GM08714 (cell line): ENCODE data around the gene MOB3A.

ENCODE experiments used
- H3K4me3 ChIP-seq: fragments of 200-500 bp; sonication (Bioruptor generic); 2 replicates; pipeline ENCODE4 v1.5.1; 2014; ENCODE audit warnings: mild to moderate bottlenecking, low read length, inconsistent platforms
- ZNF274 ChIP-seq: IDR thresholded peaks from 2 replicates; pipeline ENCODE4 v1.6.1; 2012; ENCODE audit warnings: mild to moderate bottlenecking, low read depth, low read length

The MOB3A gene

DNA sequence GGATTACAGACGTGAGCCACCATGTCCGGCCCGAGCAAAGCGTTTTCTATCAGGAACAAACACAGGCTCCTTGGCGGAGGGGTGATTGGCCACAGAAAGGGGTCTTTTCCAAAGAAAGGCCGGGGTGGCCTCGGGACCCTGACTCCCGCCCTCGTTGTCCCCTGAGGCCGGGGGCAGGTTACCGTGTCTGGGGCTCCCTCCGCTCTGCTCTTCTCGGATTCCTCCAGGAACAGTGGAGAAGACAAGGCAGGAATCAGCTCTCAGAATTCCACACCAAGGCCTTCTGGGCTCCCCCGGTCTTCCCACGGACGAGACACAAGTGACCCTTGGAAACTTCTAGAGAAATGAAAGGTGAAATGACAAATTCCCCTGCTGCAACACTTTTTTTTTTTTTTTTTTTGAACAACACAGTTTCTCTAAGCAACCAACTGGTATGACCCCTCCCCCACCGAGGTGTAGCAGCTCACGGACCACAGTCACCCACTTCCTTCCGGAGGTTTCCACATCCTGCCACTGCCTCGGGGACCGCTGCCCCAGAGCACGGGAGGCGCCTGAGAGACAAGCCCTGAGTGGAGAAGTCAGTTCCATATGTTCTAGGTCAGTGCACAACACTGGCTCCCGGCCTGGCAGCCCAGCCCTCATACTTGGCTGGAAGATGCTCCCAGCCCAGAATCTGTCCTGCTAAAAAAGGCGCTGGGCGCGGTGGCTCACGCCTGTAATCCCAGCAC is 11.0 kb downstream of the MOB3A start:
- peak overlapping the region; percentile 80 for H3K4me3 ChIP-seq

DNA sequence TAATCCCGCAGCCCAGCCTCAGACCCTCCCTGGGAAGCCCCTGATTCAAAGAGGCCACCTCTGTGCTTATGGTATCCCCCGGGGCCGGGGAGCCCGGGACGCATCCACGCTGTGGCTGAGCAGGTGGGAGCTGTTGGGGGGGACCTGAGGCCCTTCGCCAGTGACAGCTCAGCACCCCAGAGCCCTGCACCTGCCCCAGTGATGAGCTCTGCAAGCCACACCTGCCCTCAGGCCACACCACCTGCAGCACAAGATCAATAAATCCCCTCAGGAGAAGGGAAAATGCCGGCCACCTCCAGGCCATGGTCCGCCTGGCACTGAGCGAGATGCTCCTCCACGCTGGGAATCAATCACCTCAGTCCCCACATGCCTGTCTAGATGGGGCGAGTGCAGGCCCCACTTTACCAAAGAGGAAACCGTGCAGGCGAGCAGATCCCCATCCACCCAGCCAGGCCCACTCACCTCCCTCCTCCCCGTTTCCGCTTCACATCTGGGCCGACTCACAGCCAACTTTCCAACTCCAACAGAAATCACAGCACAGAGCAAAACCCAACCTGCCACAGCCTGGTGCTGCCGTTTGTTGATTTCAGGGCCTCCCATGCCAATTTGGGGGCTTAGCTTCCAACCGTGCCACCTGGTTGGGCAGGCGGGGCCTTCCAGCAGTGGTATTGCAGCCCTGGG is 12.8 kb downstream of the MOB3A start:
- no peak for TF ChIP-seq ZNF274
- peak overlapping the region; percentile 80 for H3K4me3 ChIP-seq

More for the DNA sequence above, 11.0 kb downstream of the MOB3A start:
- no peak for TF ChIP-seq ZNF274

DNA sequence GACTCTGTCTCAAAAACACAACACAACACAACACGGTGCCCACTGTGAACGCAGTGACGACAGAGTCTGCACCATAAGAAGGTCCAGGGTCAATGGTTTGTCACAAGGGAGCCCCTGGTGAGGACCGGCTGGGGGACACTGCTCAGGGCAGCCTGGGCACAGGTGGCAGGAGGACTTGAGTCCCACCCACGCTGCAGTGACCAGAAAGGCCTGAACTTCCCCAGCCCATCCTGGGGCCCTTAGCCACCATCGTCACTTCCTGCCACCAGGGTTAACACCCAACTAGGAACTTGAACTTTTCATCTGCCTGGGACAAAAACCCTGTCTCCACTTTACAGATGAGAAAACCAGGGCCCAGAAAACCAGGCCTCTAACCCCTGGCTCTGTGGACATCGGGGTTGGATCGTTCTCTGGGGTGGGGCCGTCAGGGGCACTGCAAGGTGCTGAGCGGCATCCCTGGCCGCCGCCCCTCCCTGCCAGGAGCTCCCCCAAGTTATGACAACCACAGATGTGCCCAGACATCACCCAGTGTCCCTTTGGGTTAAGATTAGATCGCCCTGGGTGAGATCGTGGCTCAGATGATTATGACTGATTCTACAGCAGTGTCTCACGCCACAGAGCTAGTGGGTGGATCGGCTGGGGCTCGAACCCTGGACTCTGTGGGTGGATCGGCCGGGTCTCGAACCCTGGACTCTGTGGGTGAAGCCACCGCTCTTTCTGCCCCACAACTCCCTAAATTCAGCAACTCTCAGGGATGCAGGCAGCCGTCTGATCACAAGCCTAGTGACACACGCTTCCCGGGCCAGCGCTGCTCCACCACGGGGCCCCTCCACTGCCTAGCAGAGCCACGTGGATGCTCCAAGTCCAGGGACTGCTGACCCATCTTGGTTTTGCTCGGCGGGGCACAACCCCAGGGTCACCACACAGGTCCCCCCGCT is 14.0 kb downstream of the MOB3A start:
- H3K4me3 ChIP-seq, result peak overlapping the region; percentile 80
- no peak for TF ChIP-seq ZNF274

DNA sequence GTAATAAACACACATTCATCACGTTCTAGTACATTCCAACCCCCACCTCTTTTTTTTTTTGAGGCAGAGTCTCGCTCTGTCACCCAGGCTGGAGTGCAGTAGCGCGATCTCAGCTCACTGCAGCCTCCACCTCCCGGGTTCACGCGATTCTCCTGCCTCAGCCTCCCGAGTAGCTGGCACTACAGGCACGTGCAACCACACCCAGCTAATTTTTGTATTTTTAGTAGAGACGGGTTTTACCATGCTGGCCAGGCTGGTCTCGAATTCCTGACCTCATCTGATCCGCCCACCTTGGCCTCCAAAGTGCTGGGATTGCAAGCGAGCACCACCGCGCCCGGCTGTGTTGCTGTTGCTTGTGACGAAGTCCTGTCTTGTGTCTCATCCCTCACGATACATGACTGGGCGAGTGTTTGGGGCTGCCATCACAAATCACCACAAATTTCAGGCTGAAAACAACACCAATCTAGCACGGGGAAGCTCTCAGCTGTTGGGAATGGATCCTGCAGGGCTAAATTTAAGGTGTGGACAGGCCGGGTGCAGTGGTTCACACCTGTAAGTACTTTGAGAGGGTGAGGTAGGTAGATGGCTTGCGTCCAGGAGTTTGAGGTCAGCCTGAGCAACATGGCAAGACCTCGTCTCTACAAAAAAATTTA is 15.7 kb downstream of the MOB3A start:
- no peak for TF ChIP-seq ZNF274
- no peak overlapping the region; the same call in 1 of the 2 replicates for H3K4me3 ChIP-seq

DNA sequence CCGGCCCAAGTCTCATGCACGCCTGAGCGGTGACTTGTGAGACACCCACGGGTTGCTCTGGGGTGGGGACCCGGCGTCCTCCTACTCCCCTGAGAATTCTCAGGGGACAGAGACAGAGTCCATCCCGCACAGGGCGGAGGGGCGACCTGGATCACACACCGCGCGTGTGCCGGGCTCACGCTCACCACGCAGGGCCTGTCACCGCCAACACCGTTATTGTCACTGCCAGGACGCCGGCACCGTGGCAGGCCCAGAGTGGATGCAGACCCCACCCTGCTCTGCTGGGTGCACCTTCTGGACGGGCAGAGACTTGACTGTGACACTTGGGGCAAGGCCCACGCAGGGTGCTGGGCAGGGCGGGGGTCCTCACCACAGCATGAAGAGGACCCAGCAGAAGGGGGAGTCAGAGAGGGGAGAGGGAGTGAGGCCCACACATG is 16.2 kb downstream of the MOB3A start:
- no peak for TF ChIP-seq ZNF274
- H3K4me3 ChIP-seq, result no peak overlapping the region

DNA sequence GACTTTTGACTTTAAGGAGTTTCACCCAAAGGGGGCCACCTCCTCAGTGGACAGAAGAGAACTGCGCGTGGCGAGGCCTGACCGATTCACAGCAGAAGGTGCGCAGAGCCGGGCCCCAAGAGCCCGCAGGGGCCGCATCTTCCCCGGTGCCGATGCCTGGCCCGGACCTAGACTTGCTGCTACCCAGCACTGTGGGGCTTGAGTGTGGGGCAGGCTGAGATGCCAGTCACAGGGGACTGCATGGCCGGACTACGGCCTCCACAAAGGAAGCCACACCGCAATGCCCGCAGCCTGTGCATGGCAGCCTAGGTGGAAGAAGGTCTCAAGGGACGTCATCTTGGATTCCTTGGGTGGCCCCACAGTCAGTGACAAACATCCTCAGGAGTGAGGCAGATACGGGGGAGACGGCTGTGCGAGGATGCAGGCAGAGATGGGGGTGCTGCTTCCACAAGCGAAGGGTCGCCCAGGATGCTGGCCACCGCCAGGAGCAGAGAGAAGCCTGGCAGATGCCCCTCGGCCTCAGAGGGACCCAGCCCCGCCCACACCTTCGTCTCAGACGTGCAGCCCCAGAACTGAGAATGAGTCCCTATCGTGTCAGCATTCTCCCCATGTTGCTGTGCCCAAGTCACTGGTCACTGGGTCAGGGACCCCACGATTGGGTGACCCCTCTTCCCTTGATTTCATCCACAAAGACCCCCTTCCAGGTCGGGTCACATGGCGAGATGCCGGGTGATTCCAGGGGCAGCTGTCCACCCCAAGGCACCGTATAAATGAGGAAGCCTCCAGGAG is 16.9 kb downstream of the MOB3A start:
- no peak for TF ChIP-seq ZNF274
- H3K4me3 ChIP-seq, result no peak overlapping the region

DNA sequence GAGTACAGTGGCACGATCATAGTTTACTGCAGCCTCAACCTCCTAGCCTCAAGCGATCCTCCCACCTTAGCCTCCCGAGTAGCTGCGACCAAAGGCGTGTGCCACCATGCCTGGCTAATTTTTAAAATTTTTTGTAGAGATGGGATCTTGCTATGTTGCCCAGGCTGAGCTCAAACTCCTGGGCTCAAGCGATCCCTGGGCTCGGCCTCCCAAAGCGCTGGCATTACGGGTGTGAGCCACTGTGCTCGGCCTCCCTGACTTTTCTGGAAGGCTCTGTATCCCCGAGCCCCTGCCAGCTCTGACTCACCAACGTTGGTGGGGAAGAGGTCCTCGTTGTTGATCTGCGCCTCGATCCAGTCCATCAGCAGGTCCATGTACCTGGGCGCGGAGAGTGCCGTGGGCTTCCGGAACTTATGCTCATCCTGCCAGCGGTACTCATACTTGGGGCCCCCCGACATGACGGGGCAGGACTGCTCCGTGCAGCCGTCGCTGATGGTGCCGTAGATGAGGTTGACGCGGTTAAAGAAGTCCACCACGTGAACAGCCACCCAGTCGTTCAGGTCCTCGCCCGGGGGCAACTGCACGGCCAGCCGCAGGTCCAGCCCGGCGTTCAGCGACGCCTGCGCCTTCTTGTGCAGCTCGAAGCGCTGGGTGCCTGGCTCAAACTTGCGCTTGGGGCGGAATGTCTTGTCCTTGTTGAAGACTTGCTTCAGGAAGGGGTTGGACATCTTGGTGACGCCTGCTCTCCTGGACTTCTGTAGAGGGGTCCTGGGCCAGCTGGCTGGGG is 18.1 kb downstream of the MOB3A start:
- no peak for TF ChIP-seq ZNF274
- H3K4me3 ChIP-seq, result no peak overlapping the region

DNA sequence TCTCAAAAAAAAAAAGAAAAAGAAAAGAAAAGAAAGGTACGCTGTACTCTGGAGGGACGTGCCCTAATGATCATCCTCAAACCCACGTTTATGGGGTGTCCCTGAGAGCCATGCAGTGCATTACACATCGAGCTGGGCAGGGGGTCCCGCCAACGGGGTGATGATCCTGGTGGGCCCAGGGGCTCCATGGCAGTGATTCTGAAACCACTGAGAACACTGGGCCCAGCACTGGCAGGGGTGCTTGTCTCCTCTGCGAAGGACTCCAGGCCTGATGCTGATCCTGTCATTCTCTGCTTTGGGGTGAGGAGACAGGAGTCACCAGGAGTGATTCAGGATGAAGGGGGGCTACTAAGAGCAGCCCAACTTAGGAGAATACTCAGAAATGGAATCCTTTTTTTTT is 18.7 kb downstream of the MOB3A start:
- no peak for TF ChIP-seq ZNF274
- H3K4me3 ChIP-seq, result no peak overlapping the region

DNA sequence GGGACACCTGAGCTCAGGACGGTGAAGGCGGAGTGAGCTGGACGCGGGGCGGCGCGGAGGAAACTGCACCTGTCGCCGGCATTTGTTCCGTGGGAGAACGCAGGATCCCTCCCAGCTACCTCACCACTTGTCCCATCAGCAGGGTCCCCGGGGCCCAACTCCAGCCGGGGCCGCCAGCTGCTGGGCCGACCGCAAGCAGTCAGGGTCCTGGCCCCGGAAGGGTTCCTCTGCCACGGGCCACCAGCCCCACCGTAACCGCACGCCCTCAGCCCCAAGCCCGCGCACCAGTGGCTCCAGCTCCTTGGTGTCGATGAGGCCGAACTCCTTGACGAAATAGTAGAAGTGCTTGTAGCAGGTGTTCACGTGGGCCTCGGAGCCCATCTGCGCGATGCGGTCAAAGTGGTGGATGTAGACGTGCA is 19.6 kb downstream of the MOB3A start:
- H3K4me3 ChIP-seq, result no peak overlapping the region
- no peak for TF ChIP-seq ZNF274

DNA sequence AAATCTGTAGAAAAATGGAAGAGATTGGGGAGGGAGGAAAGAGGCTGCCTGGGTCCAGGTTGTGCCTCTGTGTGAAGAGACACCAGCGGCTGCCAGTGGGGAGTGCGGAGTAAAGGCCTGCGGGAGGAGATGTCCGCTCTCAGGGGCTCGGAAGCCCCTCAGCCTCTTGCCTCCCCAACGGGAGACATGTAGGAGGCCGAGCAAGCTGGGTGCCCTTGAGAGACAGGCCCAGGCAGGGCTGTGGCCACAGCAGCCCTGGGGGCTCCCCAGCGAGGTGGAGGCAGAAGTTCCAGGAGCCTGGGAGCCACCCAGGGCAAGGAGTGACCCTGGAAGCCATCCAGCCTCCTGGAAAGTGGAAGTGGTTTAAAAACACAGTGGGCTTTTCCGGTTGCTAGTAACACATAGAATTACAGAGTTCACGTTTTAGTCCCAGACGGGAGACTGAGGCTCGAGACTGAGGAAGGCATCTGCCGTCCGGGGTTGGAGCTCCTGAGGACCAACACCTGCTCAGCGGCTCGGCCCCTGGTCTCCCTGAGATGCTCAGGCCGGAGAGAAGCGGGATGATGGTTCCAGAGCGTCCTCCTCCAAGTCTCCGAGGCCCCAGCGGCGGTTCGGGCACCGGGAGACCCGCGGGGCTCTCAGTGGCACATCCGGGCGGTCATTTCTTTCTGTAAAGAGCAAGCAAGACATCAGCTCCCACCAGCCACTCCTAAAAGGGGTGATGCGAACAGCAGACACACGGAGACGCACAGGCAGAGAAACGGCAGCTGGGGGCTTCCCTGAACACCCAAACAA is 23.2 kb downstream of the MOB3A start:
- no peak overlapping the region for H3K4me3 ChIP-seq
- no peak for TF ChIP-seq ZNF274

DNA sequence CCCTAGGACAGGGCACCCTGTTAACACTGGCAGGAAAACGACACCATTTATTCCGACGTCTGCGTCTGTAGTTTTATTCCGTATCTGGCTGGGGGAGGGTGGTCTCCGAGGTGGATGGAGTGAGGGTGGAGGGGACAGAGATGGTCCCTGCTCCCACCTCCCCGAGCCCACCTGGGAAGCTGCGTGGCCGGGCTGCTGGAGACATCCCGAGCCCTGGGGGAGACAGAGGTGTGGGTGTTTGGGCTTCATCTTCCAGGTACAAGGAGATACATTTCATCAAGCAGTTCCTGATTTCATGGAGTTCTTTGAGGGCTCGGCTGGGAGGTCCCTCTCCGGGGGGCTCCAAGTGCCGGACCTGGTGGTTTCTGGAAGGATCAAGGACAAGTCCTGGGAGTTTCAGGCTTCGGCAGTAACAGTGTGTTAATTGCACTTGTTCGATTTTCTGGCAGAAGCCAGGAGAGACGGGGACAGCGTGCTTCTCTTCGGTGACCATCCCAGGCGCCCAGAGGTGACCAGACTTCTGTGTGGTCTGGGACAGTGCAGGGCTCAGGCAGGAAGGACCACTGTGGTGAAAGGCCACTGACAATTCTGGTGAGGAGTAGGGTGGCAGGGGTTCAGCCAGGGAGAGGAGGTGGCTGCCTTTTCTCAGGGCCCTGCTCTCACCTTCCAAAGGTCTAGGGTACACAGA is 25.0 kb downstream of the MOB3A start:
- no peak for TF ChIP-seq ZNF274
- H3K4me3 ChIP-seq, result no peak overlapping the region
